ENCODE measurements around the gene FERMT1.

GRCh38 chr20:6055981-6056569, 66.8 kb downstream of the FERMT1 start:
- TF ChIP-seq CTCF (IDR thresholded peaks at IDR 0.05) (no peak), REST (IDR thresholded peaks at IDR 0.05; ENCODE audit: insufficient read depth in 1 of 2, low read depth in 2 of 2, low read length in 1 of 2) (no peak)
